Central memory CD4-positive, alpha-beta T cell (primary cell): ENCODE results near the gene PRKX.
A peak's percentile ranks its signal among the peaks of the same experiment; 100 is the strongest.
"Not testable (repeated sequence)": the region's sequence is repeated elsewhere in the genome, so short reads cannot be mapped to it uniquely, and the experiment has no call there.

Source experiments
- DNase-seq: peaks from one replicate; pipeline ENCODE4 v3.0.0; 2022
- total RNA-seq, 3 experiments: gene quantifications; one replicate each; lab custom pipeline; 2026; lab: John Stamatoyannopoulos, UW

The PRKX gene
- total RNA-seq: 57.7 to 106 (median 69.3) reads per million in 3 experiments

- DNase-seq: peak; percentile 81
These were observed at the start of gene PRKX for GRCh38 chrX:3713225-3713936. Gene PRKX (minus strand): TSS chrX:3713649. CDS start chrX:3713253, 396 bp downstream.

DNA sequence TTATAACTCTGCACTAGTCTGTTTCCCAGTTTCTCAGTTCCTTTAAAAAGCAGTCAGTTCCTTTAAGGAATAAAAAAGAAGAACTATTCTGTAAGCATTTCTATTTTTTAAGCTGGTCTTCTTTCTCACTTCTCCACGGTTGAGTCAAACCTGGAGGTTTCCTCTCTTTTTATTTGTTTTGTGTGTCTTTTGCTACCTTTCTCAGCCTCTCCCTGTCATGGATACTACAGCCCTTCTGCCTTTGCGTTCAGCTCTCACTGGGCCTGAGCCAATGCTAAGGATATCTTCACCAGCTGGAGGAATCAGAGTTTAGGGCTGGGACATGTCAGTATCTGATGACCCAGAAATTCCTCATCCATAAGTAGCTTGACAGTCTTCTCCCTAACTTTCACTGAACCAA is 49.7 kb upstream of the PRKX start:
- DNase-seq: no peak

- no peak for DNase-seq
These were observed 44.1 kb upstream of the PRKX start for GRCh38 chrX:3757510-3758025.

- DNase-seq: peak; percentile 19
These were observed 34.7 kb upstream of the PRKX start for GRCh38 chrX:3748052-3748559.

DNA sequence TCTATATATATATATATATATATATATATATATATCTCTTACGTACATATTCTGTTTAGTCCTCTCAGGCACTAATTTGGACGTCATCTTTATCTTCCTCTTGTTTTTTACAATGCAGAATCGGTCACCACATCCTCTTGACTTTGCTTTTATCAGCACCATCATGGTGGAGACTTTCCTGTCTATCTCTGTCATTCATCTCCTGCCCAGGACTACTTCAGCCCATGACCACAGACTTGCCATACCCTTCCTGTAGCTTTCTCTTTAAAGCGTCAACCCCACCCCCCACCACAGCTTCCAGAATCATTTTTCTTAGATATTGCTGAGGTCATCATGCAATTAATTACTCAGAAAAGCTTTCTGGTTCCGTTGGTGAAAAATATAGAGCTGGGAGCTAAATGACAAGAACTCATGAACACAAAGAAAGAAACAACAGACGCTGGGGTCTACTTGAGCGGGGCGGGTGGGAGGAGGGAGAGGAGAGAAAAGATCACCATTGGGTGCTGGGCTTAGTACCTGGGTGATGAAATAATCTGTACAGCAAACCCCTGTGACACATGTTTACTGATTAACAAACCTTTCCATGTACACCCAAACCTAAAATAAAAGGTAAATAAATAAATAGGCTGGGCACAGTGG is 30.5 kb upstream of the PRKX start:
- peak; percentile 84 for DNase-seq

GRCh38 chrX:3740946-3741345 is 27.5 kb upstream of the PRKX start:
- DNase-seq: not testable (repeated sequence)

GRCh38 chrX:3738509-3738908 is 25.1 kb upstream of the PRKX start:
- DNase-seq: no peak

GRCh38 chrX:3736536-3736935 is 23.1 kb upstream of the PRKX start:
- DNase-seq: not testable (repeated sequence)

DNA sequence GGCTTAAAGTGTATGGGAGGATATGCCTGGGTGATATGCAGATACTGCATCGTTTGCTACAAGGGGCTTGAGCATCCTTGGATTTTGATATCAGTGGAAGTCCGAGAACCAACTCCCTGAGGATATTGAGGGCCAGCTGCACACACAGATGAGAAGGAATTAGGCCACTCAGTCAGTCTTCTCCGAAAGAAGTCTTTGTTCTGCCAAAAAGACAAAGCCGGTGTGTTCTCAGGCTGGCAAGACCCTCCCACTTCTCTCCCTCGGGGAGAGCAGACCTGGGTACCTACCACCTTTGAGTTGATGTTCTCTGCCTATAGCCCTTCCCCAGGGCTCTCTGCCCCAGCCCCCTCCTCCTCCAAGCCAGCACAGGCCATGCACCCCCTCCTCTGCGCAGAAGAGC is 22.4 kb upstream of the PRKX start:
- DNase-seq: not testable (repeated sequence)

- DNase-seq: not testable (repeated sequence)
These were observed 21.0 kb upstream of the PRKX start for GRCh38 chrX:3734456-3734855.

DNA sequence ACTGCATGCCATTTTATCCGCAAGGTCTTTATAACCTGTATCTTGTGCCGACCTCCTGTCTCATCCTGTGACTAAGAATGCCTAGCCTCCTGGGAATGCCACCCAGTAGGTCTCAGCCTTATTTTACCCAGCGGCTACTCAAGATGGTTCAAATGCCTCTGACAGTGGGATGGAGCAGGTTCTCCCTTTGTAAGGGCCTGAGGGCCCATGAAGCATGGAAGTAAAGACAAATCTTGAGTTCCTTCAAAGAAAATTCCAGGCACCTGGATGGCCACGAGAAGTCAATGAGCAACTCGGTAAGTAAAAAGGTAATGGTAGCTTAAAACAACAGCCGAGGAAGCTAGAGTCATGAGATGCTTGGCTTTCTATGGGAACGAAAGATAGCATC is 19.6 kb upstream of the PRKX start:
- DNase-seq: no peak

DNA sequence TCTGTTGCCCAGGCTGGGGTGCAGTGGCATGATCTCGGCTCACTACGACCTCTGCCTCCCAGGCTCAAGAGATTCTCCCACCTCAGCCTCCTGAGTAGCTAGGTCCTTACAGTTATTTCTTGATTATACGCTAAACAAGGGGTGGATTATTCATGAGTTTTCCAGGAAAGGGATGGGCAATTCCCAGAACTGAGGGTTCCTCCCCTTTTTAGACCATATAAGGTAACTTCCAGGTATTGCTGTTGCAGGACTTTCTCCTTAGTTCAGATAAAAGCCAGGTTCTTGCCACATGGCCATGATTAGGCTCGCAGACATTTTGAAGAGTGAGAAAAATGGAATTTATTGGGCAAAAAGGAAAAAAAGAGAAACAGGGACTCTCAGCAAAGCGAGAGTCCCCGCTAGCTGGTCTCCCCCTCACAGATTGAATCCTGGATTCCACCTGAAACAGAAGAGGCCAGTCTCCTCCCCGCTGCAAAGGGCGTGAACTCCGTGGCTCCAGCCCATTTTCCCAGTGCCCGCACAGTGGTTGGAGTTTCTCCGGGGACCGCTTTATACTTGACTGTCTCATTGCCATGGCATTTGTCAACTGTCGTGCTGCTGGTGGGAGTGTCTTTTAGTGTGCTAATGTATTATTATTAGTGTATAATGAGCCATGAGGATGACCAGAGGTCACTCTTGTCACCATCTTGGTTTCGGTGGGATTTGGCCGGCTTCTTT is 19.0 kb upstream of the PRKX start:
- DNase-seq: not testable (repeated sequence)

- no peak for DNase-seq
These were observed 15.0 kb upstream of the PRKX start for GRCh38 chrX:3728454-3728853.

DNA sequence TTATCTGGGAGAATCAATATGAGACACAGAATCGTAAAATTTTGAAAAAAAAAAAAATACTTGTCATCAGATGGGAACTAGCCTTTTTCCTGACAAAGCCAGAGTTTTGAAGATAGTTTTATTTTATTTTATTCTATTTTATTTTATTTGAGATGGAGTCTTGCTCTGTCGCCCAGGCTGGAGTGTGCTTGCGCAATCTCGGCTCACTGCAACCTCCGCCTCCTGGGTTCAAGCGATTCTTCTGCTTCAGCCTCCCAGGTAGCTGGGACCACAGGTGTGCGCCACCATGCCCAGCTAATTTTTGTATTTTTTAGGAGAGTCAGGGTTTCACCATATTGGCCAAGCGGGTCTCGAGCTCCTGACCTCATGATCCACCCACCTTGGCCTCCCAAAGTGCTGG is 10.0 kb upstream of the PRKX start:
- not testable (repeated sequence) for DNase-seq

DNA sequence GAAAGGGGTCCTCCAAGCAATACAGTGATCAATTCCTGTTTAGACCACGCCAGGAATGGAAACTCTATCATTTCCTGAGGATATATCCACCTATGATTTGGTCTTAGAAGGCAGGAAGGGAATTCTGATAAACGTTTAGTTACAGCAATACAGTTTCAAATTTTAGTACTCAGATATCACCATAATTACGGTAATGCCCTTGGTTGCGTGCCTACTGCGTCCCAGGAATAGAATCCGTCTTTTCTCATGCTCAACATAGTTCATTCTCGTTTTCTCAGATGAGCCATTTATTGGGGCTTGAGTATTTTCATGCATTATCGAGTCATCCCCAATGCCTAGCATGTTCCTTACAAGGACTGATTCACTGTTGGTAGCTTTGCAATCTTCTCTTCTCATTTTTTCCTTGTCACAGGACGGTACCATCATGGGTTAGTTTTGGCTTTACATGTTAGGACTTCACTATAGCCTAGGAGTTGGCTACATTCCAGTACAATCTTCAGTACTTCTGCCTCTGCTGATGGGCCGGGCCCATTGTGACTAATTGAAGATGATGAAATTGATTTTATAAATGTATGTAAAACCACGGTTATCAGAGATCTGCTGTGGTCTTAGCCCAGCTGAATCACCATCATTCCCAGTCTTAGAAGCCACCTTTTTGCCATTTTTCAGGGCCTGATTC is 4.4 kb upstream of the PRKX start:
- no peak for DNase-seq

DNA sequence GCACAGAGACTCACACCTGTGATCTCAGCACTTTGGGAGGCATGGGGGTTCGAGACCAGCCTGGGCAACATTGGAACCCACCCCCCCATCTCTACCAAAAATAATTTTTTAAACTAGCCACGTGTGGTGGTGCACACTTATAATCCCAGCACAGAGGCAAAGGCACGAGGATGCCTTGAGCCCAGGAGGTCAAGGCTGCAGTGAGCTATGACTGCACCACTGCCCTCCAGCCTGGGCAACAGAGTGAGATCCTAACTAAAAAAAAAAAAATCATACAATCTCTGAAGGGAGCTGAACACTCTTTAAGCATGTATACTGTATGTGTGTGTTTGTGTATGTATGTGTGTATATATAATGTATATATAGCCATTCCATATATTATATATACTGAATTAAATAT is 2.5 kb upstream of the PRKX start:
- DNase-seq: no peak

GRCh38 chrX:3714706-3715479 is 1.4 kb upstream of the PRKX start:
- DNase-seq: not testable (repeated sequence)

- DNase-seq: no peak
These were observed 537 bp upstream of the PRKX start for GRCh38 chrX:3713937-3714434.

- DNase-seq: no peak
These were observed 602 bp downstream of the PRKX start for GRCh38 chrX:3712870-3713224.

GRCh38 chrX:3712051-3712869 is 1.2 kb downstream of the PRKX start:
- DNase-seq: peak; percentile 14
